ENCODE results near the gene FBXO22.
"Not testable (repeated sequence)": the region's sequence is repeated elsewhere in the genome, so short reads cannot be mapped to it uniquely, and the experiment has no call there.

The FBXO22 gene

GRCh38 chr15:75921732-75922703 lies 18.3 kb downstream of the FBXO22 start:
- FAIRE-seq, result peak; percentile 84

- no peak for FAIRE-seq
These were observed 20.1 kb downstream of the FBXO22 start for GRCh38 chr15:75923756-75924155.

GRCh38 chr15:75924576-75924975 lies 20.9 kb downstream of the FBXO22 start:
- FAIRE-seq, result no peak

GRCh38 chr15:75925440-75925839 lies 21.8 kb downstream of the FBXO22 start:
- FAIRE-seq, result no peak

GRCh38 chr15:75926931-75927330 lies 23.3 kb downstream of the FBXO22 start:
- no peak for FAIRE-seq

- no peak for FAIRE-seq
These were observed 23.9 kb downstream of the FBXO22 start for GRCh38 chr15:75927601-75928000.

- FAIRE-seq, result no peak
These were observed 25.3 kb downstream of the FBXO22 start for GRCh38 chr15:75928680-75929608.

- FAIRE-seq, result no peak
These were observed 26.3 kb downstream of the FBXO22 start for GRCh38 chr15:75929799-75930565.

- no peak for FAIRE-seq
These were observed 27.2 kb downstream of the FBXO22 start for GRCh38 chr15:75930866-75931265.

GRCh38 chr15:75942464-75942863 lies 38.8 kb downstream of the FBXO22 start:
- no peak for FAIRE-seq

GRCh38 chr15:75943246-75943645 lies 39.6 kb downstream of the FBXO22 start:
- FAIRE-seq, result no peak

GRCh38 chr15:75943713-75944215 lies 40.1 kb downstream of the FBXO22 start:
- FAIRE-seq, result no peak

GRCh38 chr15:75945953-75946352 lies 42.3 kb downstream of the FBXO22 start:
- FAIRE-seq, result no peak

- FAIRE-seq, result no peak
These were observed 43.4 kb downstream of the FBXO22 start for GRCh38 chr15:75947092-75947491.

GRCh38 chr15:75948761-75949296 lies 45.2 kb downstream of the FBXO22 start:
- no peak for FAIRE-seq

- FAIRE-seq, result no peak
These were observed 48.8 kb downstream of the FBXO22 start for GRCh38 chr15:75952525-75952924.

GRCh38 chr15:75955720-75956119 lies 52.0 kb downstream of the FBXO22 start:
- no peak for FAIRE-seq

GRCh38 chr15:75961331-75961730 lies 57.7 kb downstream of the FBXO22 start:
- FAIRE-seq, result peak; percentile 30

GRCh38 chr15:75966073-75966472 lies 62.4 kb downstream of the FBXO22 start:
- FAIRE-seq, result no peak

GRCh38 chr15:75976766-75977165 lies 73.1 kb downstream of the FBXO22 start:
- FAIRE-seq, result not testable (repeated sequence)

GRCh38 chr15:75981149-75981815 lies 77.6 kb downstream of the FBXO22 start:
- no peak for FAIRE-seq

- FAIRE-seq, result no peak
These were observed 78.8 kb downstream of the FBXO22 start for GRCh38 chr15:75982468-75982867.
